Measurements from ENCODE around the gene TMEM74B. TPM values are rescaled to one million over a fixed set of nuclear protein-coding genes. Genes with fewer than 3 reads are reported as not detected.

Gene TMEM74B
- total RNA-seq, 1 experiment from 2014 or later: not detected

- no peak for DNase-seq (ENCODE audit: low spot score)
- in situ Hi-C loops (cut with HindIII; ENCODE audit: low sequenced_read_pairs): no loop called here
Observed at GRCh38 chr20:1207293-1207878, 22.6 kb upstream of the TMEM74B start.

- no peak for DNase-seq (ENCODE audit: low spot score)
- in situ Hi-C loops (cut with HindIII; ENCODE audit: low sequenced_read_pairs): no loop called here
Observed at GRCh38 chr20:1206366-1207148, 21.8 kb upstream of the TMEM74B start.

GRCh38 chr20:1205802-1206201, 21.0 kb upstream of the TMEM74B start:
- in situ Hi-C loops (cut with HindIII; ENCODE audit: low sequenced_read_pairs): no loop called here
- DNase-seq (ENCODE audit: low spot score): no peak

- in situ Hi-C loops (cut with HindIII; ENCODE audit: low sequenced_read_pairs): no loop called here
Observed at GRCh38 chr20:1204576-1204975, 19.8 kb upstream of the TMEM74B start.

GRCh38 chr20:1204113-1204512, 19.3 kb upstream of the TMEM74B start:
- DNase-seq (ENCODE audit: low spot score): no peak
- in situ Hi-C loops (cut with HindIII; ENCODE audit: low sequenced_read_pairs): no loop called here

More at GRCh38 chr20:1204576-1204975, 19.8 kb upstream of the TMEM74B start:
- no peak for DNase-seq (ENCODE audit: low spot score)

GRCh38 chr20:1203630-1204029, 18.8 kb upstream of the TMEM74B start:
- in situ Hi-C loops (cut with HindIII; ENCODE audit: low sequenced_read_pairs): no loop called here
- no peak for DNase-seq (ENCODE audit: low spot score)

- no peak for DNase-seq (ENCODE audit: low spot score)
- in situ Hi-C loops (cut with HindIII; ENCODE audit: low sequenced_read_pairs): no loop called here
Observed at GRCh38 chr20:1202762-1203504, 18.2 kb upstream of the TMEM74B start, which contains the start of gene C20orf202. C20orf202 (plus strand) TSS chr20:1203454; CDS start chr20:1203586, 132 bp downstream.

GRCh38 chr20:1199964-1200363, 15.2 kb upstream of the TMEM74B start:
- in situ Hi-C loops (cut with HindIII; ENCODE audit: low sequenced_read_pairs): no loop called here
- no peak for DNase-seq (ENCODE audit: low spot score)

GRCh38 chr20:1199212-1199873, 14.6 kb upstream of the TMEM74B start:
- no peak for DNase-seq (ENCODE audit: low spot score)
- in situ Hi-C loops (cut with HindIII; ENCODE audit: low sequenced_read_pairs): no loop called here

- in situ Hi-C loops (cut with HindIII; ENCODE audit: low sequenced_read_pairs): no loop called here
- no peak for DNase-seq (ENCODE audit: low spot score)
Observed at GRCh38 chr20:1198751-1199150, 14.0 kb upstream of the TMEM74B start.

- no peak for DNase-seq (ENCODE audit: low spot score)
- in situ Hi-C loops (cut with HindIII; ENCODE audit: low sequenced_read_pairs): no loop called here
Observed at GRCh38 chr20:1197801-1198200, 13.0 kb upstream of the TMEM74B start.

GRCh38 chr20:1196634-1197033, 11.9 kb upstream of the TMEM74B start:
- DNase-seq (ENCODE audit: low spot score): no peak
- in situ Hi-C loops (cut with HindIII; ENCODE audit: low sequenced_read_pairs): no loop called here

- in situ Hi-C loops (cut with HindIII; ENCODE audit: low sequenced_read_pairs): no loop called here
- DNase-seq (ENCODE audit: low spot score): no peak
Observed at GRCh38 chr20:1195226-1195625, 10.4 kb upstream of the TMEM74B start.

GRCh38 chr20:1191299-1191698, 6.5 kb upstream of the TMEM74B start:
- DNase-seq (ENCODE audit: low spot score): no peak
- in situ Hi-C loops (cut with HindIII; ENCODE audit: low sequenced_read_pairs): no loop called here

GRCh38 chr20:1190847-1191246, 6.1 kb upstream of the TMEM74B start:
- DNase-seq (ENCODE audit: low spot score): no peak
- in situ Hi-C loops (cut with HindIII; ENCODE audit: low sequenced_read_pairs): no loop called here

GRCh38 chr20:1189827-1190226, 5.0 kb upstream of the TMEM74B start:
- in situ Hi-C loops (cut with HindIII; ENCODE audit: low sequenced_read_pairs): loop anchor here (10.0 kb wide), 1 partner anchor 205 kb away; no protein-coding TSS in a partner anchor

GRCh38 chr20:1188347-1188746, 3.6 kb upstream of the TMEM74B start:
- in situ Hi-C loops (cut with HindIII; ENCODE audit: low sequenced_read_pairs): loop anchor here (10.0 kb wide), 1 partner anchor 204 kb away; no protein-coding TSS in a partner anchor
- DNase-seq (ENCODE audit: low spot score): no peak

More at GRCh38 chr20:1189827-1190226, 5.0 kb upstream of the TMEM74B start:
- no peak for DNase-seq (ENCODE audit: low spot score)

GRCh38 chr20:1187605-1188171, 2.9 kb upstream of the TMEM74B start:
- in situ Hi-C loops (cut with HindIII; ENCODE audit: low sequenced_read_pairs): loop anchor here (10.0 kb wide), 1 partner anchor 203 kb away; no protein-coding TSS in a partner anchor
- no peak for DNase-seq (ENCODE audit: low spot score)
